Measurements from ENCODE around the gene TJP1. TPM values are rescaled to one million over a fixed set of nuclear protein-coding genes. Genes with fewer than 3 reads are reported as not detected.

TJP1 gene
- total RNA-seq, 1 experiment from 2014 or later: 140 TPM

GRCh38 chr15:29698030-29698701, 124.1 kb downstream of the TJP1 start:
- no peak overlapping the region for H3K27ac ChIP-seq (ENCODE audit: insufficient read length, low read depth, low read length)
- peak overlapping the region; percentile 75 to 84 (median 82); a peak in 5 of 7 replicates for H3K27ac Mint-ChIP-seq

More at GRCh38 chr15:29698030-29698701, 124.1 kb downstream of the TJP1 start:
- no peak overlapping the region for H2BK120ac ChIP-seq (ENCODE audit: low read depth, low read length, poor library complexity, severe bottlenecking)
- no peak overlapping the region for H2BK20ac ChIP-seq (ENCODE audit: low read depth, low read length, poor library complexity, severe bottlenecking)
- no peak for DNase-seq
- no peak overlapping the region for H4K8ac ChIP-seq (replicated peaks; ENCODE audit: insufficient read length, low read depth, low read length)
- H2BK5ac ChIP-seq (ENCODE audit: insufficient read length, low read length): no peak overlapping the region
- Mint-ChIP-seq H3K9me3 (no peaks in the 10 kb centered on the region), H3K4me1 (peaks cover 0 to 3% of the 10 kb centered on the region in 2 experiments; a peak in 3 of 4 replicates), H3K4me3 (no peak overlapping the region), H3K27me3 (ENCODE audit: low read depth) (no peaks in the 10 kb centered on the region; the same call in 1 of the 2 replicates), H3K36me3 (ENCODE audit: insufficient read depth in 1 of 3, low read depth in 3 of 3) (peaks cover 6 to 32% (median 31%) of the 10 kb centered on the region in 3 experiments; a peak in 6 of 7 replicates)
- H3K79me2 ChIP-seq (ENCODE audit: insufficient read depth, low read length): no peaks in the 10 kb centered on the region
- H3K18ac ChIP-seq (ENCODE audit: insufficient read length, low read depth, low read length): no peak overlapping the region
- no peak overlapping the region for H2AK5ac ChIP-seq (ENCODE audit: insufficient read length, low read length)
- no peak overlapping the region for H4K91ac ChIP-seq (ENCODE audit: insufficient read length, low read depth, low read length)
- no peak for TF ChIP-seq CTCF (conservative IDR thresholded peaks at IDR 0.05)
- no CpG with 5 or more reads among the region's 12 CpGs for WGBS (ENCODE audit: extremely low coverage, insufficient read length, low lambda C conversion rate)
- H3K23me2 ChIP-seq (ENCODE audit: insufficient read length, low read depth, low read length, poor library complexity, severe bottlenecking): no peaks in the 10 kb centered on the region
- H3K79me1 ChIP-seq (ENCODE audit: insufficient read depth, low read depth, low read length, poor library complexity, severe bottlenecking): no peaks in the 10 kb centered on the region
- H3K14ac ChIP-seq (ENCODE audit: insufficient read depth, low read length): no peak overlapping the region
- H4K5ac ChIP-seq (ENCODE audit: insufficient read length, low read depth, low read length): no peak overlapping the region
- H4K20me1 ChIP-seq (ENCODE audit: control insufficient read depth, insufficient read depth, insufficient read length): no peaks in the 10 kb centered on the region
- no peak overlapping the region for H3K56ac ChIP-seq (ENCODE audit: insufficient read length, low read depth, low read length)
- H3K27me3 ChIP-seq (ENCODE audit: insufficient read depth, low read length): no peaks in the 10 kb centered on the region
- no peak overlapping the region for H3T11ph ChIP-seq (ENCODE audit: low read length)
- H2BK12ac ChIP-seq (ENCODE audit: insufficient read length, low read depth, low read length): no peak overlapping the region
- no peak overlapping the region for H3K23ac ChIP-seq (ENCODE audit: insufficient read length, low read depth, low read length)
- no peak overlapping the region for H3K4ac ChIP-seq (ENCODE audit: low read depth, low read length)
- H3K9me3 ChIP-seq (ENCODE audit: control insufficient read depth, low read depth, low read length): no peaks in the 10 kb centered on the region
- no peak overlapping the region for H3K9ac ChIP-seq (ENCODE audit: extremely low read depth, insufficient read length, low read length)
- H2AFZ ChIP-seq (ENCODE audit: low read length): no peak overlapping the region
- no peak overlapping the region for H2BK15ac ChIP-seq (ENCODE audit: low read depth, low read length)
- no peaks in the 10 kb centered on the region for H3K4me1 ChIP-seq (ENCODE audit: insufficient read depth, low read length)
- no peak overlapping the region for H3K4me2 ChIP-seq (ENCODE audit: insufficient read depth, insufficient read length, low read length)
